HepG2 (cell line): ENCODE data around the gene EDC3. TPM values are rescaled to one million over a fixed set of nuclear protein-coding genes. Genes with fewer than 3 reads are reported as not detected.

ENCODE experiments used
- ARID2 ChIP-seq: sonication (generic); formaldehyde crosslinking; IDR thresholded peaks from 2 replicates; pipeline ENCODE4 v1.8.1; 2022; ENCODE audit warnings: mild to moderate bottlenecking, missing genetic modification reagents, borderline replicate concordance
- ASH2L ChIP-seq: fragments of 300-600, 200-600 bp; sonication (generic); IDR thresholded peaks from 2 replicates; pipeline ENCODE4 v1.7.0; 2017; ENCODE audit warnings: low read depth, mild to moderate bottlenecking, moderate library complexity, mixed read lengths, low read length; ENCODE audit not compliant: insufficient read length
- CCAR2 ChIP-seq: fragments of 200-400 bp; formaldehyde crosslinking; optimal IDR thresholded peaks from 2 replicates; pipeline ENCODE3; 2018; ENCODE audit warnings: low read depth, mild to moderate bottlenecking, low read length, moderate library complexity
- CHCHD3 ChIP-seq: sonication (generic); formaldehyde crosslinking; IDR thresholded peaks from 2 replicates; pipeline ENCODE4 v1.8.0; 2022; ENCODE audit warnings: mild to moderate bottlenecking, missing genetic modification reagents, moderate library complexity
- FOXK2 ChIP-seq: fragments of 450-650 bp; IDR thresholded peaks from 2 replicates; pipeline ENCODE4 v1.6.1; 2016
- ISL2 ChIP-seq: sonication (generic); formaldehyde crosslinking; IDR thresholded peaks from 2 replicates; pipeline ENCODE4 v1.5.0; 2020; ENCODE audit warnings: missing genetic modification reagents
- MED8 ChIP-seq: sonication (generic); formaldehyde crosslinking; IDR thresholded peaks from 2 replicates; pipeline ENCODE4 v1.8.1; 2023; ENCODE audit warnings: mild to moderate bottlenecking, missing genetic modification reagents; ENCODE audit not compliant: insufficient replicate concordance
- NR2F2 ChIP-seq: IDR thresholded peaks from 2 replicates; pipeline ENCODE4 v1.6.1; 2012; ENCODE audit warnings: low read depth, inconsistent platforms, borderline replicate concordance
- PLSCR1 ChIP-seq: sonication (generic); formaldehyde crosslinking; IDR thresholded peaks from 2 replicates; pipeline ENCODE4 v1.5.0; 2020; ENCODE audit warnings: missing genetic modification reagents, mild to moderate bottlenecking, borderline replicate concordance
- POGZ ChIP-seq: sonication (generic); formaldehyde crosslinking; IDR thresholded peaks from 2 replicates; pipeline ENCODE4 v1.4.0; 2020; ENCODE audit warnings: mild to moderate bottlenecking, missing genetic modification reagents
- REXO4 ChIP-seq: sonication (generic); formaldehyde crosslinking; IDR thresholded peaks from 2 replicates; pipeline ENCODE4 v1.8.0; 2022; ENCODE audit warnings: missing genetic modification reagents, mild to moderate bottlenecking, borderline replicate concordance
- STAT5B ChIP-seq: sonication (generic); formaldehyde crosslinking; IDR thresholded peaks from 2 replicates; pipeline ENCODE4 v1.4.0; 2020; ENCODE audit warnings: missing genetic modification reagents
- TCF7 ChIP-seq: sonication (generic); IDR thresholded peaks from 2 replicates; pipeline ENCODE4 v1.6.1; 2016; ENCODE audit warnings: antibody characterized with exemption, low read depth
- TSC22D2 ChIP-seq: sonication (generic); formaldehyde crosslinking; IDR thresholded peaks from 2 replicates; pipeline ENCODE4 v1.5.1; 2020; ENCODE audit warnings: missing genetic modification reagents, mild to moderate bottlenecking, borderline replicate concordance
- ZKSCAN8 ChIP-seq: IDR thresholded peaks from 2 replicates; pipeline ENCODE4 v1.6.1; 2016; ENCODE audit warnings: borderline replicate concordance, missing genetic modification reagents, missing compliant biosample characterization
- ZNF460 ChIP-seq: sonication (generic); formaldehyde crosslinking; IDR thresholded peaks from 2 replicates; pipeline ENCODE4 v1.5.1; 2020; ENCODE audit warnings: missing genetic modification reagents, mild to moderate bottlenecking, borderline replicate concordance
- ZNF513 ChIP-seq: sonication (generic); formaldehyde crosslinking; conservative IDR thresholded peaks from 2 replicates; pipeline ENCODE4 v1.5.0; 2020; ENCODE audit warnings: missing genetic modification reagents
- ZNF557 ChIP-seq: sonication (generic); formaldehyde crosslinking; IDR thresholded peaks from 2 replicates; pipeline ENCODE4 v1.4.0; 2020; ENCODE audit warnings: missing genetic modification reagents
- ZNF577 ChIP-seq: sonication (generic); formaldehyde crosslinking; IDR thresholded peaks from 2 replicates; pipeline ENCODE4 v1.4.0; 2020; ENCODE audit warnings: mild to moderate bottlenecking, low read depth, missing genetic modification reagents, borderline replicate concordance
- ZNF713 ChIP-seq: sonication (generic); formaldehyde crosslinking; IDR thresholded peaks from 2 replicates; pipeline ENCODE4 v1.4.0; 2020; ENCODE audit warnings: mild to moderate bottlenecking, missing genetic modification reagents
- ZNF737 ChIP-seq: sonication (generic); formaldehyde crosslinking; IDR thresholded peaks from 2 replicates; pipeline ENCODE4 v1.5.0; 2020; ENCODE audit warnings: missing genetic modification reagents, mild to moderate bottlenecking, borderline replicate concordance
- ZNF788 ChIP-seq: sonication (generic); formaldehyde crosslinking; IDR thresholded peaks from 2 replicates; pipeline ENCODE4 v1.5.0; 2020; ENCODE audit warnings: mild to moderate bottlenecking, missing genetic modification reagents, borderline replicate concordance
- polyA plus RNA-seq, 8 experiments: library from polyadenylated mRNA; depleted of rRNA in 3 of 8; stranded (reverse) in 7 of 8; unstranded in 1 of 8; fragments of >200 nt; fragmentation: Illumina TruSeq in 4 of 8; extraction: Trizol in 4 of 8; gene quantifications; 2 replicates each; pipeline versions ENCODE4 v1.2.1 to v1.2.3, GENCODE V29; 2011 to 2016; ENCODE audit warnings: low read depth in 4 of 8, missing spikeins in 1 of 8, mixed read lengths in 1 of 8; ENCODE audit not compliant: insufficient read depth in 1 of 8
- total RNA-seq, 5 experiments: library from RNA; depleted of rRNA; stranded (reverse); fragments of >200 nt; fragmentation: Illumina TruSeq; extraction: Trizol; gene quantifications; 2 replicates each; pipeline ENCODE4 v1.2.3, GENCODE V29; 2016; ENCODE audit warnings: low read depth in 1 of 5
- TF ChIP-seq, protein P1 (sequence below): sonication (generic); formaldehyde crosslinking; IDR thresholded peaks from 2 replicates; pipeline ENCODE4 v1.4.0; 2020; ENCODE audit warnings: mild to moderate bottlenecking, missing genetic modification reagents
- TF ChIP-seq, protein P2 (sequence below): sonication (generic); formaldehyde crosslinking; IDR thresholded peaks from 2 replicates; pipeline ENCODE4 v1.5.1; 2020; ENCODE audit warnings: mild to moderate bottlenecking, missing genetic modification reagents

EDC3 gene
- total and polyA plus RNA-seq, 2 of the 13 experiments (the other 11 are each of a cell fraction or from before 2014, with no cell fraction given): 17.4 to 32.0 TPM

GRCh38 chr15:74598126-74598842 is 97.5 kb downstream of the EDC3 start (continued):
- peak; percentile 82 for TF ChIP-seq MED8 (CRISPR knock-in tag)
- TF ChIP-seq ZNF513 (CRISPR knock-in tag): no peak
- no peak for TF ChIP-seq ZNF788 (CRISPR knock-in tag)
- no peak for TF ChIP-seq ZNF737
- TF ChIP-seq ZNF557: no peak
- no peak for TF ChIP-seq ZKSCAN8 (CRISPR knock-in tag)
- TF ChIP-seq ISL2 (CRISPR knock-in tag): 0 out of 2 replicates have a peak, but pooled peaks have one; percentile 20
- TF ChIP-seq, protein P1, sequence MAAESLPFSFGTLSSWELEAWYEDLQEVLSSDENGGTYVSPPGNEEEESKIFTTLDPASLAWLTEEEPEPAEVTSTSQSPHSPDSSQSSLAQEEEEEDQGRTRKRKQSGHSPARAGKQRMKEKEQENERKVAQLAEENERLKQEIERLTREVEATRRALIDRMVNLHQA: no peak
- no peak for TF ChIP-seq ZNF577 (CRISPR knock-in tag)
- TF ChIP-seq PLSCR1: no peak
- TF ChIP-seq TCF7: no peak
- TF ChIP-seq, protein P2, sequence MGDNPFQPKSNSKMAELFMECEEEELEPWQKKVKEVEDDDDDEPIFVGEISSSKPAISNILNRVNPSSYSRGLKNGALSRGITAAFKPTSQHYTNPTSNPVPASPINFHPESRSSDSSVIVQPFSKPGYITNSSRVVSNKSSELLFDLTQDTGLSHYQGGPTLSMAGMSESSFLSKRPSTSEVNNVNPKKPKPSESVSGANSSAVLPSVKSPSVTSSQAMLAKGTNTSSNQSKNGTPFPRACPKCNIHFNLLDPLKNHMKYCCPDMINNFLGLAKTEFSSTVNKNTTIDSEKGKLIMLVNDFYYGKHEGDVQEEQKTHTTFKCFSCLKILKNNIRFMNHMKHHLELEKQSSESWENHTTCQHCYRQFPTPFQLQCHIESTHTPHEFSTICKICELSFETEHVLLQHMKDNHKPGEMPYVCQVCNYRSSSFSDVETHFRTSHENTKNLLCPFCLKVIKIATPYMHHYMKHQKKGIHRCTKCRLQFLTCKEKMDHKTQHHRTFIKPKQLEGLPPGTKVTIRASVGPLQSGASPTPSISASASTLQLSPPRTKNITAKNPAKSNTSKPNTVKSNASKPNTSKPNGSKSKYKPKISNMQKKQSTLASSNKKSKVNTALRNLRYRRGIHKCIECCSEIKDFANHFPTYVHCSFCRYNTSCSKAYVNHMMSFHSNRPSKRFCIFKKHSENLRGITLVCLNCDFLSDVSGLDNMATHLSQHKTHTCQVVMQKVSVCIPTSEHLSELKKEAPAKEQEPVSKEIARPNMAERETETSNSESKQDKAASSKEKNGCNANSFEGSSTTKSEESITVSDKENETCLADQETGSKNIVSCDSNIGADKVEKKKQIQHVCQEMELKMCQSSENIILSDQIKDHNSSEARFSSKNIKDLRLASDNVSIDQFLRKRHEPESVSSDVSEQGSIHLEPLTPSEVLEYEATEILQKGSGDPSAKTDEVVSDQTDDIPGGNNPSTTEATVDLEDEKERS (CRISPR knock-in tag): peak; percentile 60; the same call in 1 of the 2 replicates
- no peak for TF ChIP-seq ZNF460 (CRISPR knock-in tag)
- no peak for TF ChIP-seq CCAR2
- TF ChIP-seq POGZ (CRISPR knock-in tag): peak; percentile 60
- no peak for TF ChIP-seq ARID2 (CRISPR knock-in tag)
- TF ChIP-seq ZNF713 (CRISPR knock-in tag): 0 out of 2 replicates have a peak, but pooled peaks have one; percentile 77
- no peak for TF ChIP-seq FOXK2
- no peak for TF ChIP-seq STAT5B
- TF ChIP-seq CHCHD3 (CRISPR knock-in tag): no peak
- TF ChIP-seq REXO4: no peak
- TF ChIP-seq TSC22D2 (CRISPR knock-in tag): peak; percentile 38; the same call in 1 of the 2 replicates
- TF ChIP-seq ASH2L: peak; percentile 56
- 0 out of 2 replicates have a peak, but pooled peaks have one; percentile 50 for TF ChIP-seq NR2F2
